Measurements from ENCODE around the gene SAC3D1. TPM values are rescaled to one million over a fixed set of nuclear protein-coding genes. Genes with fewer than 3 reads are reported as not detected.
A peak's percentile ranks its signal among the peaks of the same experiment; 100 is the strongest.

Gene SAC3D1
- total and polyA plus RNA-seq, 2 experiments from 2014 or later, result 24.6 to 32.7 TPM

GRCh38 chr11:65077451-65077850 is 36.4 kb downstream of the SAC3D1 start:
- DNase-seq (ENCODE audit: low read depth in 1 of 2, low spot score in 1 of 2), result peak in 1 of 2 donors; percentile 27
- Histone ChIP-seq H3K36me3 (no peaks in the 10 kb centered on the region), H3K4me3 (no peak overlapping the region), H3K9me3 (ENCODE audit: low read depth) (no peaks in the 10 kb centered on the region), H3K27ac (no peak overlapping the region), H3K4me1 (ENCODE audit: low read depth) (no peaks in the 10 kb centered on the region), H3K27me3 (no peaks in the 10 kb centered on the region)
- no peak for TF ChIP-seq CTCF (IDR thresholded peaks at IDR 0.05; ENCODE audit: low read depth, low read length)

- H3K36me3 ChIP-seq, result no peaks in the 10 kb centered on the region
- H3K4me3 ChIP-seq, result no peak overlapping the region
- peak; percentile 58 for TF ChIP-seq CTCF (IDR thresholded peaks at IDR 0.05; ENCODE audit: low read depth, low read length)
- peak overlapping the region; percentile 1 for H3K27ac ChIP-seq
- no peaks in the 10 kb centered on the region for H3K27me3 ChIP-seq
- H3K9me3 ChIP-seq (ENCODE audit: low read depth), result no peaks in the 10 kb centered on the region
- DNase-seq (ENCODE audit: low read depth in 1 of 2, low spot score in 1 of 2), result peak; percentile 40 to 59
- H3K4me1 ChIP-seq (ENCODE audit: low read depth), result no peaks in the 10 kb centered on the region
Observed at GRCh38 chr11:65078151-65078550, 37.1 kb downstream of the SAC3D1 start.

- H3K36me3 ChIP-seq, result no peaks in the 10 kb centered on the region
- H3K4me1 ChIP-seq (ENCODE audit: low read depth), result no peaks in the 10 kb centered on the region
- DNase-seq (ENCODE audit: low read depth in 1 of 2, low spot score in 1 of 2), result no peak
- H3K27me3 ChIP-seq, result no peaks in the 10 kb centered on the region
- H3K27ac ChIP-seq, result peak overlapping the region; percentile 1
- H3K9me3 ChIP-seq (ENCODE audit: low read depth), result no peaks in the 10 kb centered on the region
- TF ChIP-seq CTCF (IDR thresholded peaks at IDR 0.05; ENCODE audit: low read depth, low read length), result no peak
- H3K4me3 ChIP-seq, result no peak overlapping the region
Observed at GRCh38 chr11:65078786-65079342, 37.9 kb downstream of the SAC3D1 start.

- no peaks in the 10 kb centered on the region for H3K9me3 ChIP-seq (ENCODE audit: low read depth)
- H3K27ac ChIP-seq, result peak overlapping the region; percentile 92
- no peak for DNase-seq (ENCODE audit: low read depth in 1 of 2, low spot score in 1 of 2)
Observed at GRCh38 chr11:65083134-65083833, 42.3 kb downstream of the SAC3D1 start.

More at GRCh38 chr11:65083134-65083833, 42.3 kb downstream of the SAC3D1 start:
- H3K36me3 ChIP-seq, result peaks cover 8% of the 10 kb centered on the region
- no peak for TF ChIP-seq CTCF (IDR thresholded peaks at IDR 0.05; ENCODE audit: low read depth, low read length)
- H3K4me3 ChIP-seq, result peak overlapping the region; percentile 84
- no peaks in the 10 kb centered on the region for H3K27me3 ChIP-seq
- H3K4me1 ChIP-seq (ENCODE audit: low read depth), result no peaks in the 10 kb centered on the region

Data from cardiac muscle cell (in vitro differentiated cells and primary cell).